HG03558 (cell line): ENCODE results near the gene SOX6.

ENCODE experiments used
- ATAC-seq: cut with Tn5 transposase; IDR thresholded peaks from one replicate; pipeline ENCODE4 v1.9.1; 2021; ENCODE audit warnings: moderate number of reproducible peaks; ENCODE audit not compliant: unreplicated experiment; ENCODE audit errors: extremely low read depth

Gene SOX6

GRCh38 chr11:16015741-16016467 lies 340.4 kb downstream of the SOX6 start:
- ATAC-seq = no peak

GRCh38 chr11:16013649-16014275 lies 342.6 kb downstream of the SOX6 start:
- no peak for ATAC-seq

- no peak for ATAC-seq
Observed at GRCh38 chr11:16013242-16013641, 343.1 kb downstream of the SOX6 start.

DNA sequence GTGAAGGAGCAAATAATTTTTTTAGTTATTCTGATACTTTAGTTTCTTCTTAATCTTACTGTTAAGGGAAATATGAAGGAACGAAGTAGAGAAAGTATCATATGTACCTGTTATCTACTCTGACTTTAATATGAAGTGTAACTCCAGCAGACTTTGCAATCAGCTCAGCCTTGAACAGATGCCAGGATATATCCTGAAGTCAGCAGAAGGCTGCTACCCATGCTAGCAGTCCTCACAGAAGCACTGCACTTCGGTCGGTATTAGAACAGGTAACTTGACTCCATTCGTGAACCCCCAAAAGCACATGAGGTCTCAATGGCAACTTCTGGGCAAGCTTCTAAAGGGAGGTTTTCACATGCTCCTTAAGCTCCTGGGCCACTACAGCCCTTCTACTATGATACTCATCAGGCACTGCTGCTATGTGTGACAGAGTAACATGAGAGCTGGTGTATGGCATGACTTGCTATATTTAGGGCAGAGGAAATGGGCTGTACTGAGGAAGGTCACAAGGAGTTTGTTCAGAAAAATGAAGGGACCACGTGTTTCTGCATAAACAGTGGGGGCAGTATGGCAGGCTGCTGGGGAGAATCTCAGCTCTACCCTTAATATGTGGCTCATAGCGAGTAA lies 344.1 kb downstream of the SOX6 start:
- ATAC-seq = no peak

DNA sequence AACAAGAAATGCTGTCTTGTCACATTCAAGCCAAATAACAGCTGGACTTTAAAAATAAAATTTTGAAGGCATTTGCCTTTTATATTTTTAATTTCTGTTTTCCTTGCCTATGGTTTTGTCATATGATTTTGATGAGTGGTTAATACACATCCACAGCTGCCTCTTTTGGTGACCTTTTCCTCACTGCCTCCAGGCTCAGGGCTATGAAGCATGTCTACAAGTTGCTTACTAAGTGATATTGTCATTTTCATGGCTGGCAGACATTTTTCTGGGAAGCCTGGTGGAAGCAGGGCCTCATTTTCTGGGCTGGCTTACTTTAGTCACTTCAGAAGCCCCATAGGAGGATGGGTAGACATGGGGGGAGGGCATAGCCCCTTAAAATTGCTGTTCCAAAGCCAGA lies 344.9 kb downstream of the SOX6 start:
- no peak for ATAC-seq

- ATAC-seq = no peak
Observed at GRCh38 chr11:16009021-16009420, 347.3 kb downstream of the SOX6 start.

DNA sequence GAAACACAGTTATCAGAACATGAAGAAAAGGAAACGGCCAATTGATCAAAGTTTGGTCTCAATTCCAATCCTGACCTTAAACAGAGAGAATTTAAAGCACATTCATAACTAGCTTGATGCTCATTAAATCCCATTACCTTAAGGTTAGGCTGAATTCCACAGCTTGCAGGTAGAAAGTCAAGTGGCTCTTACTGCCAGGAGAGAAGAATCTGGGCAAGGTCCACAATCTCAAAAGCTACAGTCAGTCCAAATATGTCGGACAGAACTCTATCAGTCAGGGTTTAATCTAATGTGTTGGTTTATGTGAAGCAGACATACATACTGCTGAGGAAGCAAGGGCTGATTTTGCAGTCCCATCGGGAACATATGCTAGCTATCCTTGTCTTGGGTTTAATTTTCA lies 348.8 kb downstream of the SOX6 start:
- ATAC-seq = no peak

GRCh38 chr11:16002942-16003341 lies 353.4 kb downstream of the SOX6 start:
- ATAC-seq = no peak

- no peak for ATAC-seq
Observed at GRCh38 chr11:16001899-16002426, 354.4 kb downstream of the SOX6 start.

GRCh38 chr11:16001044-16001568 lies 355.2 kb downstream of the SOX6 start:
- ATAC-seq = no peak

DNA sequence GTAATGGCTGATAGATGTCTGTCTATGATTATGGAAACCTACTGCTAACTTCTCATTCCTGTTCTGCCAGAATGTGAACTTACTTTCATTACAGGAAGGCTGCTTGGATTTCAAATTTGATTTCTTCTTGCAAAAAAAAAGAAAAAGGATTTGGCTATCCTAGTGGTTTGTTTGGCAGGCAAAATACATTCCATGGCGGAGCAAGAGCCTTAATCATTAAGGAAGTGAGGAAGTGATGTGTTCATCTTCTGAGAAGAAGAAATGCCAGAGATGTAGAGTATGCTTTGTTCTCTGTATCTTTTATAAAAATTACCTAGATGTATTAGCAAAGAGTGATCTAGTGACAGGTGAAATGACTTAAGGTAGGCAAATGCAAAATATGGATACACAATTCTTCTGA lies 356.3 kb downstream of the SOX6 start:
- ATAC-seq = no peak

GRCh38 chr11:15993345-15993744 lies 363.0 kb downstream of the SOX6 start:
- no peak for ATAC-seq

GRCh38 chr11:15991215-15991614 lies 365.1 kb downstream of the SOX6 start:
- no peak for ATAC-seq

DNA sequence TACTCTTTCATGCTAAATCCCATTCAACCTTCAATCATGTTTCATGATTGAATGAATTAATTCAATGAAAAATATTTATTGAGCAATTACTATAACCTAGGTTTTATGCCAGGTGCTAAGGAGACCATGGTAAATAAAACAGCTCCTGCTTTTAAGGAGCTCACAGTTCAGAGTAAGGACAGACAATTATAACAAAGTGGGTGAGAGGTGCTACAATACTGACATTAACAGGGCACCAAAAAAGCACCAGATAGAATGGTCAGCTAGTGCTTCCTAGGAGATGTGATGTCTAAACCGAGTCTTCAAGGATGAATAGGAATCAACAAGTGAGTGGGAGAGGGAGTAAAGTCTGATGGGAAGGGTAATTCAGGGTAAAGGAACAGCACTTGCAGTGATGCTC lies 366.7 kb downstream of the SOX6 start:
- no peak for ATAC-seq

DNA sequence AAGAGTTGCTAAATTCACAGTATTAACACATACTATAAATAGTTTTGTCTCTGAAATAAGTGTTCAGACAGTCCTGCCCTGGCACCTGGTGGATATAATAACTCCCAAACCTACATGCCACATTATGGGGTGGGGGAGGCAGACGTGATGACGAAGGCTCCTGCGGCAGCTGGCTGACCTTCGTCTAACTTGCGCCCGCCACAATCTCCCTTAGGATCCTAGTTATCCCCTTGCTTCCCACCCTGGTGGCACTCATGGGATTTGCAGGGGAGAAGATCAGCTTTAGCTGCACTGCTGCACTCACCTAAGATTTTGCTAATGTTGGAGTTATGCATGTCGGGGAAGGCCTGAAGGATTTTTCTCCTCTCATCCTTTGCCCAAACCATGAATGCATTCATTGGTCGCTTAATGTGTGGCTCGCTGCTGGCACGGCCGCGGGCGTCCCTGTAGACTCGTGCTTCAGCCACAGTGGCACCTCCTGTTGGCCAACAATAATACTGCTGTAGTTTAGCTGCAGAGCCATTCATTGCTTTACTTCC lies 367.6 kb downstream of the SOX6 start:
- ATAC-seq = no peak

- ATAC-seq = no peak
Observed at GRCh38 chr11:15988016-15988550, 368.3 kb downstream of the SOX6 start.

DNA sequence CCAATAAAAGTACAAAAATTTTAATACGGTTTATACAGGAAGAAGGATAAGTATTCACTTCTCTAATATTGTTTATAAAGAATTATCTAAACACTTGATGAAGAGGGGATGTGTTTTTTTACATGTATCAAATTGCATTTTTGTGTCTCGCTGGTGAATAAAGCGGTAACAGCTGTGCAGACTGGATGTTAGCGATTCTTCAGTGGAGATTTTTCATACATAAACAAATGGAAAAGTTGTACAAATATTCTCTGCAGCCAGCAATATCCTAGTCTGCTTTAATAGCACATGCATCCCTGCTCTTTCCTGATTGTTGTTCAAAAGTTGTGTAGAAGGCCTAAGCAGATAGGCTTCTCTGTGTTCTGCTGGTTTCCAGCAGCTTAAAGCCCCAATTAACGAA lies 369.3 kb downstream of the SOX6 start:
- ATAC-seq = no peak

DNA sequence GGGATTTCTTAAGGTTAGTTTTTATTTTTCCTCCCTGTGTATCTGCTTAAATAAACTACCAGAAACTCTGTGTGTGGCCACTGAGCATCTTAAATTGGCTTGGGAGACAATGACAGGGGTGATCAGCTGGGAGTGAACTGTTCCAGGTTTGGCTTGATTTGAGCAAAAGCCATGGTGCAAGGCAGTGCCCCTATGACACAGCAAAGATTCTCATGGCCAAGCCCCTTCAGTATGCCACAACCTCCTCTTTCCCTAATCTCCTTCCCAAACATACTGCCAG lies 370.5 kb downstream of the SOX6 start:
- ATAC-seq = no peak

DNA sequence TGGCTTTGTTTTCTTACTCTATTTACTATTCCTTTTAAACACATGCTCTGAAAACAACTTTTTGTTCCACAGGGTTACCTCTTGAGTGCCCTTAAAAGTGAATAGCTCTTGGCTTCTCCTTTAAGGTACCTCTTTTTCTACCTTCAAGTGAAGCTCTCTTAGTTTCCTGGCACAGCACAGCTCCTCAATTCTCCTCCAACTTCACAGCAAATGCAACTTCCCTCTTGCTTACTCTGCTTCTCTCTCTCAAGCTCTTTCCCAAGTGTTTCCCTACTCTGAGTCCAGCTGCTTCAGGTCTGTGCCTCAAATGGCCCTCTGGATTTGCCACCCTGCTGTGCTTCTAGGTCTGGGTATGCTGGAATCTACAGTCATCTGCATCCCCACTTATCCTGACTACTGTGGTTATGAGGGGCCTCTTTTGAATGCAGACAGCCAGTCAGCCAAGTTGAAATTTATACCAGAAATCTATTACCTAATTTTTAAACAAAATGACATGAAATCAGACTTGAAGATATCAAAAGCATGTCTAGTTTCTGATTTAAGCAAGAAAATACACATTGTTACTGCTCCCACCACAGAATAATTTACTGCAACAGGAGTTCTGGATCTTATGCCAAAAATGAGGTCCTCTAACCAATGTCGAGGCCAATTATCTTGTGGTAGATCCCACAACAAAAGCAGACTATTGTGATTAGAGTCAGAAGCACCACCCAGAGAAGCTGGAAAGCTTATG lies 371.1 kb downstream of the SOX6 start:
- no peak for ATAC-seq

GRCh38 chr11:15981292-15981691 lies 375.1 kb downstream of the SOX6 start:
- ATAC-seq = no peak
